A549 treated with GW870086 at 1 μM for 4 hours (cell line): Measurements from ENCODE around the gene TBXAS1. TPM values are rescaled to one million over a fixed set of nuclear protein-coding genes. Genes with fewer than 3 reads are reported as not detected.

ENCODE experiments used
- total RNA-seq: library from RNA; stranded (reverse); fragments of 200-300 nt; extraction: Qiagen RNA extraction; gene quantifications from 5 replicates; pipeline ENCODE4 v1.2.3, GENCODE V29; 2022; ENCODE audit warnings: low read depth

The TBXAS1 gene
- 9.7 to 15.9 TPM (median 14.3 TPM) in 5 replicates for total RNA-seq

DNA sequence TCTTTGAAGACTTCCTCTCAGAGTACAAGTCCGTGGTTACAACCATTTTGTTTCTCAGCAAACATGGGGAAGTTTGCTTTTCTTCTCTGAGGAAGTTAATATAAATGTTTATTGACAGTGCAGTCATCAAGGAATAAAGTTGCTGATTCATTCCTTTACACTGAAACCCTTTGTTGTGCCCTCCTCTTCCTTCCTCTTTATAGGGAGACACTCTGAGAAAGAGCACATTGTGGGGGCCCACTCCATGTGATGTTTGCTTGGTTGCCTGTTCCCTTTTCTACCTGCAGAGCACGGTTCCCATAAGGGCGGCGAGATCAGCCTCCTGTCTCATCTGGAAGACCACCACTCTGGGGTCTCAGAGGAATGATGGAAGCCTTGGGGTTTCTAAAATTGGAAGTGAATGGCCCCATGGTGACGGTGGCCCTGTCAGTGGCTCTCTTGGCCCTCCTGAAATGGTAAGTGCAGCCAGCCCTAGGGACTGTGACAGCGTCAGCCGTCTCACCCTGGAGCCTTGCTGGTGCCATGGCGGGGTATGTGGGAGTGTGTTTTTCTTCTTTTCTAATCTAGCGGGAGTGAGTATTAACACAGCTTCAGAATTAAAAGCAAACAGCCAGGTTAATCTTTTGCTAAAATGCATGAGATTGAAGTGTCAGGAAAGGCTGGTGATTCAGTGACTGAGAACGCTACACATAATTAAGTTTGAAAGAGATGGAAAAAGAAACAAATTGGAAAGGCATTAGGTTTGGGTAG, at the start of gene TBXAS1:
Gene TBXAS1 (plus strand): TSS at position 240 of the 750 bp plus-strand sequence. CDS start 127 bp downstream, at position 367.

DNA sequence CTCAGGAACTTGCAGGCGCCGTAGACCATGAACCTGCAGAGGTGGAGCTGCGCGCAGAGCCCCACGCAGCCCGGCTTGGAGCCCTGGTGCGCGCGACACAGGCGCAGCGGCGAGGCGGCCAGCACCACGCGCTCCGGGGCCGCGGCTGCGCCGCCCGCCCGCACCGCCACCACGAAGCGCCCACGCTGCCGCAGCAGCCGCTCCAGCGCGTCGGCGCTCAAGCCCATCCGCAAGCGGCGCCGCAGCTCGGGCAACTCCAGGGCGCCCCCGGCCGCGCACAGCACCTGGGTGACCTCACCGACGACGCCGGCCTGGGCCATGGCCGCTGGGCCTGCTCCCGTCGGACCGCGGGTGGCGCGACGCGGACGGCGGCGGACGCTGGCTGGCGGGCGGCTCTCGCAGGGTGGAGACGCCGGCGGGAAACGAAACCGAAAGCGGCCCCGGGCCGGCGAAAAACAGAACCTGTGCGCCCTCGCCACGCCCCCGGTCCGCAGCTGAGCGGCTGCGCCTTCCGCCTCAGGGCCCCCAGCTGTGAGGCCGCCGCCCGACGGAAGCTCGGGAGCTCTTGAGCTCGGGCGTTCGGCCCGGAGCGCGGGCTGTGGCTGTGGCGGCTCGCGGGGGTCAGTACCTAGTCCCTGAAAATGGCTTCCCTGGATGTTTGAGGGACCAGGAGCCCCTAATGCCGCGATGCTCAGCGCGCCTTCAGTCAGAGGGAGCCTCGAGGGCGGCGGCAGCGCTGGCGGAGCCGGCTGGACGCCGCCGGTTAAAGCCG, 233.7 kb downstream of the TBXAS1 start, which contains the start of gene PARP12:
Gene PARP12 (minus strand): TSS at position 424 of the 772 bp plus-strand sequence. CDS start 104 bp downstream, at position 320.

Other genes with a start within 250 kb of the TBXAS1 start
- 22.2 to 41.9 TPM (median 33.4 TPM) in 5 replicates for gene HIPK2, start 51.3 kb upstream of the TBXAS1 start, total RNA-seq
- 19.4 to 23.5 TPM (median 21.5 TPM) in 5 replicates for gene PARP12, start 233.7 kb downstream of the TBXAS1 start, total RNA-seq